Endothelial cell of umbilical vein (primary cell): ENCODE measurements around the gene LRRC41. TPM values are rescaled to one million over a fixed set of nuclear protein-coding genes. Genes with fewer than 3 reads are reported as not detected.

Experiments used
- BruUV-seq: library from RNA; stranded (reverse); fragments of 400-500 nt; replicated peaks from 2 replicates; lab custom pipeline; 2021; lab: Mats Ljungman, UMichigan
- CTCF ChIA-PET: fragments of 300-600, 350-600 bp; sonication (Branson Sonifier 250); formaldehyde crosslinking; loops from one replicate; lab custom pipeline; 2021; ENCODE audit warnings: antibody characterized with exemption, inconsistent platforms; lab: Charles Lee
- POLR2A ChIA-PET: fragments of 300-600, 350-600 bp; sonication (Branson Sonifier 250); formaldehyde crosslinking; loops from one replicate; lab custom pipeline; 2021; ENCODE audit warnings: antibody characterized with exemption, inconsistent platforms; lab: Charles Lee
- DNase-seq: peaks from one replicate; pipeline ENCODE4 v3.0.0-alpha.2; 2011; ENCODE audit warnings: low read depth, low spot score
- FAIRE-seq: peaks from 2 replicates; lab custom pipeline; 2011; peaks lifted over from hg19 to GRCh38; lab: Jason Lieb, UNC
- H2AFZ ChIP-seq: 2 replicates; pipeline ENCODE4 v1.6.0; 2012; ENCODE audit warnings: low read depth, low read length, control low read depth, inconsistent platforms
- H3K27ac ChIP-seq: 2 replicates; pipeline ENCODE4 v1.5.1; 2011; ENCODE audit warnings: low read depth, mild to moderate bottlenecking, control low read depth, low read length, moderate library complexity; ENCODE audit not compliant: insufficient read depth
- H3K27me3 ChIP-seq, 2 experiments: 2 replicates each; pipeline versions ENCODE4 v1.6.0 to v1.6.1; 2011; ENCODE audit warnings: low read length in 2 of 2, mixed read lengths in 1 of 2; ENCODE audit not compliant: control insufficient read depth in 2 of 2, insufficient read depth in 2 of 2
- H3K36me3 ChIP-seq, 2 experiments: 2 replicates in 1 of 2; 3 replicates in 1 of 2; pipeline ENCODE4 v1.5.1; 2011; ENCODE audit warnings: low read length in 2 of 2, mild to moderate bottlenecking in 1 of 2, moderate library complexity in 1 of 2; ENCODE audit not compliant: control insufficient read depth in 2 of 2, insufficient read depth in 2 of 2; ENCODE audit errors: extremely low read depth in 1 of 2
- H3K4me1 ChIP-seq: 3 replicates; pipeline ENCODE4 v1.5.1; 2011; ENCODE audit warnings: mild to moderate bottlenecking, low read length; ENCODE audit not compliant: control insufficient read depth, insufficient read depth; ENCODE audit errors: extremely low read depth
- H3K4me2 ChIP-seq: 2 replicates; pipeline ENCODE4 v1.6.1; 2011; ENCODE audit warnings: low read length, control low read depth, mixed read lengths; ENCODE audit not compliant: insufficient read depth
- H3K4me3 ChIP-seq, 3 experiments: fragments of 200-600 bp in 1 of 3; sonication (generic), shearing (Covaris generic) in 1 of 3; replicated peaks in 1 of 3; 2 replicates each; pipeline ENCODE4 v1.5.1; 2011 to 2016; ENCODE audit warnings: control low read depth in 3 of 3, low read length in 3 of 3, mild to moderate bottlenecking in 2 of 3, inconsistent platforms in 1 of 3, low read depth in 1 of 3, moderate library complexity in 1 of 3; ENCODE audit not compliant: insufficient read depth in 1 of 3
- H3K79me2 ChIP-seq: 2 replicates; pipeline ENCODE4 v1.6.0; 2012; ENCODE audit warnings: low read length, inconsistent platforms; ENCODE audit not compliant: control insufficient read depth, insufficient read depth
- H3K9ac ChIP-seq: replicated peaks from 2 replicates; pipeline ENCODE3; 2011; ENCODE audit warnings: low read length, control low read depth; ENCODE audit not compliant: insufficient read depth; ENCODE audit errors: extremely low read depth
- H3K9me1 ChIP-seq: replicated peaks from 3 replicates; pipeline ENCODE4 v1.6.0; 2011; ENCODE audit warnings: mild to moderate bottlenecking, low read length; ENCODE audit not compliant: control insufficient read depth, insufficient read depth; ENCODE audit errors: extremely low read depth
- H3K9me3 ChIP-seq: replicated peaks from 2 replicates; pipeline ENCODE4 v1.5.1; 2012; ENCODE audit warnings: low read length, inconsistent platforms; ENCODE audit not compliant: control insufficient read depth, insufficient read depth
- H4K20me1 ChIP-seq: replicated peaks from 2 replicates; pipeline ENCODE3; 2011; ENCODE audit warnings: mild to moderate bottlenecking, low read length; ENCODE audit not compliant: control insufficient read depth, insufficient read depth; ENCODE audit errors: extremely low read depth
- EZH2 ChIP-seq: IDR thresholded peaks from 2 replicates; pipeline ENCODE4 v1.6.1; 2012; ENCODE audit warnings: borderline replicate concordance, low read depth, mild to moderate bottlenecking, moderate library complexity, low read length, inconsistent platforms; ENCODE audit not compliant: severe bottlenecking
- FOS ChIP-seq: IDR thresholded peaks from 2 replicates; pipeline ENCODE4 v1.6.1; 2011; ENCODE audit warnings: mild to moderate bottlenecking, low read length, moderate library complexity, borderline replicate concordance; ENCODE audit not compliant: insufficient read depth
- GATA2 ChIP-seq: IDR thresholded peaks from 2 replicates; pipeline ENCODE4 v1.7.0; 2011; ENCODE audit warnings: low read depth, mild to moderate bottlenecking, moderate library complexity, mixed read lengths, low read length; ENCODE audit not compliant: insufficient read length, insufficient read depth
- JUN ChIP-seq: IDR thresholded peaks from 2 replicates; pipeline ENCODE4 v1.6.1; 2011; ENCODE audit warnings: borderline replicate concordance, low read depth; ENCODE audit not compliant: insufficient read length, insufficient read depth
- MAX ChIP-seq: IDR thresholded peaks from 2 replicates; pipeline ENCODE4 v1.6.1; 2011; ENCODE audit not compliant: insufficient read depth, insufficient read length
- MYC ChIP-seq: IDR thresholded peaks from one replicate; pipeline ENCODE4 v1.6.1; 2011; ENCODE audit warnings: mild to moderate bottlenecking, low read depth, low read length
- POLR2AphosphoS5 ChIP-seq: IDR thresholded peaks from 2 replicates; pipeline ENCODE4 v1.6.1; 2012; ENCODE audit warnings: low read depth, mild to moderate bottlenecking, control low read depth, low read length, moderate library complexity; ENCODE audit not compliant: insufficient read depth
- dilution Hi-C: fragments of 300-500 bp; cut with MboI; formaldehyde crosslinking; loops from one replicate; pipeline ENCODE4 v1.15.0; 2019; ENCODE audit warnings: low sequenced_read_pairs; ENCODE audit not compliant: extremely low pct_ligation_motif_present
- intact Hi-C: fragments of 100-400 bp; cut with micrococcal nuclease; formaldehyde crosslinking; loops from one replicate; pipeline ENCODE4 v1.10.0; 2022
- polyA plus RNA-seq, 4 experiments: library from polyadenylated mRNA; depleted of rRNA in 3 of 4; stranded (reverse) in 3 of 4; unstranded in 1 of 4; fragments of >200 nt; gene quantifications; 2 replicates each; pipeline versions ENCODE4 v1.2.1 to v1.2.3, GENCODE V29; 2011 to 2012; ENCODE audit warnings: missing spikeins in 1 of 4
- total RNA-seq: library from RNA; stranded (reverse); gene quantifications from 2 replicates; pipeline ENCODE4 v1.2.3, GENCODE V29; 2021
- TF ChIP-seq, protein P1 (sequence below), 2 donors: IDR thresholded peaks; 1 replicate in 1 of 2; 2 replicates in 1 of 2; pipeline ENCODE4 v1.5.1; 2011; ENCODE audit warnings: low read length in 2 of 2, mild to moderate bottlenecking in 2 of 2, moderate library complexity in 2 of 2, control low read depth in 1 of 2, inconsistent platforms in 1 of 2, low read depth in 1 of 2; ENCODE audit not compliant: insufficient read depth in 1 of 2; ENCODE audit errors: extremely low read depth in 1 of 2

The LRRC41 gene
- total and polyA plus RNA-seq, 2 donors (not counting 3 experiments of a cell fraction or from before 2014, with no cell fraction given), result 69.2 to 91.1 TPM

DNA sequence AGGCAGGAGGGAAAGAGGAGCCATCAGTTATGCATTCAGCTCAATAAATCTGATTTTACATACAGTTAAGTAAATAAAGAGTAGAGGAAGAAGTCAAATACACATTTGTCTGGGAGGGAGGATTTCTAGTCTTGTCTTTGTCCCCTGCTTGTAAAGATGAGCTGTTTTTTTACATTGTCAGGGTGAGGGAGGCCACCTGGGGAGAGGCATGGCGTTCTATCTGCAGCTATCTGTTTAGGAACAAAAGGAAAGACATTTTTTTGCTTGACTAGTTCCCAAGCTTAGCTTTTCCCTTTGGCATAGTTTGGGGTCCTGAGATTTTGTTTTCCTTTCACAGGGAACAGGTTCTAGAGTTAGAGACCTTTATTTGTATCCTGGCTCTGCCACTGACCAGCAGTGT, 40.9 kb downstream of the LRRC41 start:
- no peak overlapping the region for H3K27ac ChIP-seq
- intact Hi-C loops (no loop called here), dilution Hi-C loops (no loop called here)
- BruUV-seq, result no TSS peak
- DNase-seq, result no peak
- no peak for FAIRE-seq
- H2AFZ ChIP-seq, result no peak overlapping the region
- no peaks in the 10 kb centered on the region for H3K4me1 ChIP-seq
- TF ChIP-seq MYC (no peak), JUN (no peak), EZH2 (no peak), GATA2 (no peak)
- TF ChIP-seq, protein P1, sequence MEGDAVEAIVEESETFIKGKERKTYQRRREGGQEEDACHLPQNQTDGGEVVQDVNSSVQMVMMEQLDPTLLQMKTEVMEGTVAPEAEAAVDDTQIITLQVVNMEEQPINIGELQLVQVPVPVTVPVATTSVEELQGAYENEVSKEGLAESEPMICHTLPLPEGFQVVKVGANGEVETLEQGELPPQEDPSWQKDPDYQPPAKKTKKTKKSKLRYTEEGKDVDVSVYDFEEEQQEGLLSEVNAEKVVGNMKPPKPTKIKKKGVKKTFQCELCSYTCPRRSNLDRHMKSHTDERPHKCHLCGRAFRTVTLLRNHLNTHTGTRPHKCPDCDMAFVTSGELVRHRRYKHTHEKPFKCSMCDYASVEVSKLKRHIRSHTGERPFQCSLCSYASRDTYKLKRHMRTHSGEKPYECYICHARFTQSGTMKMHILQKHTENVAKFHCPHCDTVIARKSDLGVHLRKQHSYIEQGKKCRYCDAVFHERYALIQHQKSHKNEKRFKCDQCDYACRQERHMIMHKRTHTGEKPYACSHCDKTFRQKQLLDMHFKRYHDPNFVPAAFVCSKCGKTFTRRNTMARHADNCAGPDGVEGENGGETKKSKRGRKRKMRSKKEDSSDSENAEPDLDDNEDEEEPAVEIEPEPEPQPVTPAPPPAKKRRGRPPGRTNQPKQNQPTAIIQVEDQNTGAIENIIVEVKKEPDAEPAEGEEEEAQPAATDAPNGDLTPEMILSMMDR (IDR thresholded peaks at IDR 0.05; ENCODE audit: extremely low read depth in 1 of 2, insufficient read depth in 1 of 2, low read depth in 1 of 2, low read length in 2 of 2), result no peak
- H3K9me1 ChIP-seq, result no peaks in the 10 kb centered on the region
- H3K79me2 ChIP-seq, result no peaks in the 10 kb centered on the region
- ChIA-PET CTCF (interaction anchor here (0.9 to 1.5 kb wide), 2 partner anchors 10 to 16 kb away, joined by 3 to 4 read pairs; no protein-coding TSS in a partner anchor), POLR2A (interaction anchor here (1.9 kb wide), 1 partner anchor 15 kb away, joined by 5 read pairs; the partner anchor contains the start of gene RAD54L)
- H3K4me3 ChIP-seq, result no peak overlapping the region
- peaks cover 1 to 14% of the 10 kb centered on the region in 2 experiments for H3K36me3 ChIP-seq
- no peak overlapping the region for H3K4me2 ChIP-seq
- H3K9ac ChIP-seq, result no peak overlapping the region
- H3K27me3 ChIP-seq, result no peaks in the 10 kb centered on the region
- H3K9me3 ChIP-seq, result no peaks in the 10 kb centered on the region
- H4K20me1 ChIP-seq, result no peaks in the 10 kb centered on the region

GRCh38 chr1:46256523-46256922, 46.9 kb downstream of the LRRC41 start:
- no peaks in the 10 kb centered on the region for H3K79me2 ChIP-seq
- POLR2A ChIA-PET, result no interaction called here
- H3K27ac ChIP-seq, result no peak overlapping the region
- no peak overlapping the region for H3K4me2 ChIP-seq
- H3K27me3 ChIP-seq, result no peaks in the 10 kb centered on the region
- FAIRE-seq, result no peak
- no peak for DNase-seq
- no peak overlapping the region for H3K9ac ChIP-seq
- no peaks in the 10 kb centered on the region for H4K20me1 ChIP-seq
- dilution Hi-C loops (no loop called here), intact Hi-C loops (no loop called here)
- no peak overlapping the region for H3K4me3 ChIP-seq
- H3K4me1 ChIP-seq, result no peaks in the 10 kb centered on the region
- H3K36me3 ChIP-seq, result peaks cover 3 to 5% of the 10 kb centered on the region in 2 experiments
- H3K9me1 ChIP-seq, result no peaks in the 10 kb centered on the region
- CTCF ChIA-PET, result no interaction called here
- no peak overlapping the region for H2AFZ ChIP-seq
- BruUV-seq, result no TSS peak
- H3K9me3 ChIP-seq, result no peaks in the 10 kb centered on the region
- TF ChIP-seq GATA2 (no peak), FOS (no peak), MYC (no peak), POLR2AphosphoS5 (no peak), MAX (no peak)
- TF ChIP-seq, protein P1 (IDR thresholded peaks at IDR 0.05; ENCODE audit: extremely low read depth in 1 of 2, insufficient read depth in 1 of 2, low read depth in 1 of 2, low read length in 2 of 2), result no peak
